Right ventricle myocardium inferior (tissue), 1 donor: ENCODE results near the gene ZNF66. TPM values are rescaled to one million over a fixed set of nuclear protein-coding genes. Genes with fewer than 3 reads are reported as not detected.
"Not testable (repeated sequence)": the region's sequence is repeated elsewhere in the genome, so short reads cannot be mapped to it uniquely, and the experiment has no call there.

Experiments used
- ATAC-seq: fragments of 200-7000 bp; cut with Tn5 transposase; one replicate; pipeline ENCODE4 v1.9.1; 2020; ENCODE audit warnings: mild to moderate bottlenecking, moderate library complexity
- DNase-seq: peaks from one replicate; pipeline ENCODE4 v3.0.0; 2021; ENCODE audit errors: missing footprints
- intact Hi-C: fragments of 100-400 bp; cut with DNase I; formaldehyde crosslinking; loops from one replicate; pipeline ENCODE4 v1.11.0; 2022
- long read RNA-seq: library from polyadenylated mRNA; unstranded; transcript quantifications from one replicate; pipeline ENCODE4 v2.0.0, GENCODE V29; 2021
- total RNA-seq: library from RNA; stranded (reverse); fragmentation: NEBNext Ultra II Directional; extraction: Animal tissue kit (Norgen Biotek cat#: 25700); gene quantifications from one replicate; pipeline ENCODE4 v1.2.1, GENCODE V29; 2021
- donor health status: DM: no; HTN: yes; CAD: no; lungs with severe emphysema.

ZNF66 gene
- 1.4 TPM for total RNA-seq
- long read RNA-seq, partial matches to known transcripts, result 0 of 1 reads
- long read RNA-seq, other reads (novel, unspliced or antisense), result 1 of 1 reads

DNA sequence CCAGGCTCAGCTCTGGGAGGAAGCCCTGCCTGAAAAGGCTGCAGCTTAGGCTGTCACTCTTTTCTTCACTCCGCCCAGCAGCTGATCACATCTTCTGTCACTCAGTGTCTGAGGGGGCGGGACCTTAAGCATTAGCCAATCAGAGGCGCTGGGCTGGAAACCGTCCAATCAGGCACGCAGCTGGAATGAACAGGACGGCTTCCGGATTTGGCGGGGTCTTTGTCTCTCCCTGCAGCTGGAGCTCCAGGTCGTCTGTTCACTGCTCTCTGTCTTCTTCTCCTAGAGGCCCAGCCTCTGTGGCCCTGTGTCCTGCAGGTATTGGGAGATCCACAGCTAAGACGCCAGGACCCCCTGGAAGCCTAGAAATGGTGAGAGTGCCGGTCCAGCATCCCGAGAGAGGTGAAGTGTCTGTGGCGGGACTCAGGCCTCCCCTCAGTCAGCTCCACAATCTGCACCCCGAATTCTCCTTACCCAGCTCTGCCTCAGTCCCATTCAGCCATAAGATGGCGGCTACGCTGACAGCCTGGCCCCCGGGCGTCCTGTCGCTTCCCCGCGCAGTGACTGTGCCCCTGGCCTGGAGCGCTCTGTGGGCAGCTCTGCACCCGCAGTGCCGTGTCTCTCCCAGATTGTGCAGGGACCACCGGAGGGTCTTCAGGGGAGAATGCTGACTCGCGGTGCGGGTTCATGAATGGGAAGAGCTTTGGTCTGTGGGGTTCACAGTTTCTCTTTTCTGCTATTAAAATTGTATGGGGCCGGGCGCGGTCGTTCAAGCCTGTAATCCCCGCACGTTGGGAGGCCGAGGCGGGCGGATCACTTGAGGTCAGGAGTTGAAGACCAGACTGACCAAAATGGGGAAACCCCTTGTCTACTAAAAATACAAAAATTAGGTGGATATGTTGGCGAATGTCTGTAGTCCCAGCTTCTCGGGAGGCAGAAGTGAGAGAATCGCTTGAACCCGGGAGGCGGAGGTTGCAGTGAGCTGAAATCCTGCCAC lies at the start of gene ZNF66:
ZNF66 (plus strand) TSS at position 222 of the 994 bp plus-strand sequence; CDS start at position 366, 144 bp downstream.
- DNase-seq (peak; percentile 95), ATAC-seq (peak; percentile 100)
- intact Hi-C loops, result loop anchor here (5.0 kb wide), 1 partner anchor 114 kb away; the partner anchor contains the start of gene ZNF626

DNA sequence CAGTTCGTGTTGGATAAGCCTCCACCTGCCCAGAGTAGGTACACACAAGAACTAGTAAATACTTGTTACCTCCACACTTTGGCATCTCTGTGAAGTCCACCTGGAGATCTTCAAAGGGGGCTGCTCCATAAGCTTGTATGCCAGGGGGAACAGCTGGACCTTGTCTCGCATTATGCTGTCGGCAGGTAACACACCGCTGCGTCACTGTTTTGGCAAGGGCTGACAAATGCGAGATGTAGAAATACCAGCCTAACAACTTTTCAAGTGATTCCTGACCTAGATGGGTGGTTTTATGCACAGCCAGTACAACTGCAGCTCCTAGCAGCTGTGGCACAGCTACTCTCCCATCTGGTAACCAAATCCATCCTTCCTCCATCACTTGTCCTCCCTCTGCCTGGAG lies 25.9 kb upstream of the ZNF66 start:
- DNase-seq, intact Hi-C loops, ATAC-seq: not testable (repeated sequence)

DNA sequence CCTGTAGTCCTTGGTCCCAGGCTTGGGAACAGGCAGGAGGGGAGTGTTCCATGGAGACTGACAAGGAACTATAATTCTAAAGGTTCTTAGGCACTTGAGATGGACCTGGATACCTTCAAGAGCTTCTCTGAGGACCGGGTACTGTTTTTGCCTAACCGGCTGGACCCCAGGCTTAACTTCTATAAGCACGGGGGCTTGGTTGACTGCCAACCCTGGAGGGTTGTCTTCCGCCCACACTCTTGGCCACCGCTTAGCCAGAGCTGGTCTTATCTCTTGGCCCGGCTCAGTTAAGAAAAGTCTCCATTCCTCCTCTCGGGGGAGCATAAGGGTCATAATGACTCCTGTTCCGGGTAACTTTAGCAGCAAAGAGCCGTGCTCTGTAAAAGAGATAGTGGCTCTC lies 23.8 kb upstream of the ZNF66 start:
- intact Hi-C loops, DNase-seq, ATAC-seq: not testable (repeated sequence)

- intact Hi-C loops, DNase-seq, ATAC-seq: not testable (repeated sequence)
These were observed 6.8 kb upstream of the ZNF66 start for GRCh38 chr19:20769225-20769736.

DNA sequence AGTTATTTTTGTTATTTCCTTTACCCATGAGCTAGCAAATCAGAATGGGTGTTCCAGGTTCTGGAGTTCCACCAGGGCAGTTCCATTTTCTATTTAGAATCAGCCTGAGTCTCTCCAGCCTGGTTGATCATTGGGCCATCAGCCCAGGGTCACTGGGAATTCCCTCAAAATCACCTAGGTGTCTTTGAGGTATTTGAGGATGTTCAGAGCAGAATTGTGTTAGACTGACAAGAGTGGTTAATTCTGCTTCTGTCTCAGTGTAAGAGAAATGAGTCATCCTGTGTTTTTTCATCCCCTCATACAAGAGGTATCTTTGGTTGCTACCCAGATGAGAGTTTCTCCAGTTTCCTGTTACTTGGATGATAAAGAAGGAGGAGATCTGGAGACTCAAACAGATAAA lies 11.7 kb downstream of the ZNF66 start:
- intact Hi-C loops, result no loop called here
- no peak for DNase-seq
- no peak for ATAC-seq

GRCh38 chr19:20791806-20792205 lies 15.7 kb downstream of the ZNF66 start:
- DNase-seq (no peak), ATAC-seq (no peak)
- intact Hi-C loops, result no loop called here

DNA sequence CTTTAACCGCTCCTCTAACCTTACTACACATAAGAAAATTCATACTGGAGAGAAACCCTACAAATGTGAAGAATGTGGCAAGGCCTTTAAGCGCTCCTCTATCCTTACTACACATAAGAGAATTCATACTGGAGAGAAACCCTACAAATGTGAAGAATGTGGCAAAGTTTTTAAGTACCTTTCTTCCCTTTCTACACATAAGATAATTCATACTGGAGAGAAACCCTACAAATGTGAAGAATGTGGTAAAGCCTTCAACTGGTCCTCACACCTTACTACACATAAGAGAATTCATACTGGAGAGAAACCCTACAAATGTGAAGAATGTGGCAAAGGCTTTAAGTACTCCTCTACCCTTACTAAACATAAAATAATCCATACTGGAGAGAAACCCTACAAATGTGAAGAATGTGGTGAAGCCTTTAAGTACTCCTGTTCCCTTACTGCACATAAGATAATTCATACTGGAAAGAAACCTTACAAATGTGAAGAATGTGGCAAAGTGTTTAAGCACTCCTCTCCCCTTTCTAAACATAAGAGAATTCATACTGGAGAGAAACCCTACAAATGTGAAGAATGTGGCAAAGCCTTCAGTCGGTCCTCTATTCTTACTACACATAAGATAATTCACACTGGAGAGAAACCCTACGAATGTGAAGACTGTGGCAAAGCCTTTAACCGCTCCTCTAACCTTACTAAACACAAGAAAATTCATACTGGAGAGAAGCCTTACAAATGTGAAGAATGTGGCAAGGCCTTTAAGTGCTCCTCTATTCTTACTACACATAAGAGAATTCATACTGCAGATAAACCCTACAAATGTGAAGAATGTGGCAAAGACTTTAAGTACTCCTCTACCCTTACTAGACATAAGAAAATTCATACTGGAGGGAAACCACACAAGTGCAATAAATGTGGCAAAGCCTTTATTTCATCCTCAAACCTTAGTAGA lies 30.5 kb downstream of the ZNF66 start:
- intact Hi-C loops, ATAC-seq: not testable (repeated sequence)

GRCh38 chr19:20840371-20840770 lies 64.3 kb downstream of the ZNF66 start:
- intact Hi-C loops, result no loop called here
- no peak for DNase-seq

More for the DNA sequence above, 30.5 kb downstream of the ZNF66 start:
- not testable (repeated sequence) for DNase-seq

More at GRCh38 chr19:20840371-20840770, 64.3 kb downstream of the ZNF66 start:
- no peak for ATAC-seq

Other genes starting within 250 kb of the ZNF66 start
- 6.0 TPM for gene ZNF737, start 210.5 kb upstream of the ZNF66 start, total RNA-seq
- gene ZNF626, start 114.7 kb upstream of the ZNF66 start, total RNA-seq, result 7.5 TPM
- gene ZNF85, start 146.9 kb downstream of the ZNF66 start, total RNA-seq, result 2.9 TPM
- gene ZNF430, start 244.4 kb downstream of the ZNF66 start, total RNA-seq, result 4.0 TPM